Epithelial cell of esophagus (primary cell): ENCODE measurements around the gene EGFL7.

ENCODE experiments used
- DNase-seq: peaks from one replicate; pipeline ENCODE4 v3.0.0; 2010; ENCODE audit warnings: low read depth
- H3K4me3 ChIP-seq: 2 replicates; pipeline ENCODE4 v1.5.1; 2011; ENCODE audit warnings: mild to moderate bottlenecking, low read length, control low read depth
- TF ChIP-seq, protein P1 (sequence below): IDR thresholded peaks from 2 replicates; pipeline ENCODE4 v1.5.1; 2011; ENCODE audit warnings: low read depth, mild to moderate bottlenecking, low read length, control low read depth, inconsistent platforms; ENCODE audit not compliant: insufficient read depth; ENCODE audit errors: missing control alignments

EGFL7 gene

DNA sequence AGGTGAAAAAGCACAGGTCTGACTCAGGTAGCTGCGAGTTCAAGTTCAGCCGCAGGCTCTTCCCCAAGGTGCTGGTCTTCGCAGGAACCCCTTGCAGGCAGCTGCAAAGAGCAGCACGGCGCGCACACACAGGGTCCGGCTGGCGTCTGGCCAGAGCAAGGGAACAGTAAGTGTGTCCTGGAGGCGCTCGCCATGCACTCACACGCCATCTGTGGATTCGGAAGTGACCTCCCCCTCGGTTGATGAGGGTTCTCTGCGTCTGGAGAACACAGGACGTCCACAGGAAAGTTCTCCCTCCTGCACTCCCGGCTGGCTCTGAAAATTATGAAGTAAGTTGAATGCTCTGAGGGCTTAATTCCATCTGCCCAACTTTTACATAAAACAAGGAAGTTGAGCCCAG lies 14.0 kb upstream of the EGFL7 start:
- H3K4me3 ChIP-seq = no peak overlapping the region
- TF ChIP-seq, protein P1, sequence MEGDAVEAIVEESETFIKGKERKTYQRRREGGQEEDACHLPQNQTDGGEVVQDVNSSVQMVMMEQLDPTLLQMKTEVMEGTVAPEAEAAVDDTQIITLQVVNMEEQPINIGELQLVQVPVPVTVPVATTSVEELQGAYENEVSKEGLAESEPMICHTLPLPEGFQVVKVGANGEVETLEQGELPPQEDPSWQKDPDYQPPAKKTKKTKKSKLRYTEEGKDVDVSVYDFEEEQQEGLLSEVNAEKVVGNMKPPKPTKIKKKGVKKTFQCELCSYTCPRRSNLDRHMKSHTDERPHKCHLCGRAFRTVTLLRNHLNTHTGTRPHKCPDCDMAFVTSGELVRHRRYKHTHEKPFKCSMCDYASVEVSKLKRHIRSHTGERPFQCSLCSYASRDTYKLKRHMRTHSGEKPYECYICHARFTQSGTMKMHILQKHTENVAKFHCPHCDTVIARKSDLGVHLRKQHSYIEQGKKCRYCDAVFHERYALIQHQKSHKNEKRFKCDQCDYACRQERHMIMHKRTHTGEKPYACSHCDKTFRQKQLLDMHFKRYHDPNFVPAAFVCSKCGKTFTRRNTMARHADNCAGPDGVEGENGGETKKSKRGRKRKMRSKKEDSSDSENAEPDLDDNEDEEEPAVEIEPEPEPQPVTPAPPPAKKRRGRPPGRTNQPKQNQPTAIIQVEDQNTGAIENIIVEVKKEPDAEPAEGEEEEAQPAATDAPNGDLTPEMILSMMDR = no peak
- no peak for DNase-seq

DNA sequence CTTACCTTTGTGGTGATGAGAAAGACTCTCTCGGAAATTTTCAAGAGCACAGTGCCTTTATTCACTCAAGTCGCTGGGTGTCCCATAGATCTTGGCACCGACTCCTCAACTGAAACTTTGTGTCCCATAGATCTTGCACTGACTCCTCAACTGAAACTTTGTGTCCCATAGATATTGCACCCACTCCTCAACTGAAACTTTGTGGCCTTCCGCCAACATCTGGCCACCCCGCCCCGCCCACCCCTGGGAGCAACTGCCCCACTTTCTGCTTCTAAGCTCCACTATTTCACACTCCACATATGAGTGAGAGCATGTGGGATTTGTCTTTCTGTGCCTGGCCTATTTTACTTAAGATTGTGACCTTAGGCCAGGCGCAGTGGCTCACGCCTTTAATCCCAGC lies 12.7 kb upstream of the EGFL7 start:
- TF ChIP-seq, protein P1 = no peak
- DNase-seq = no peak
- H3K4me3 ChIP-seq = no peak overlapping the region

DNA sequence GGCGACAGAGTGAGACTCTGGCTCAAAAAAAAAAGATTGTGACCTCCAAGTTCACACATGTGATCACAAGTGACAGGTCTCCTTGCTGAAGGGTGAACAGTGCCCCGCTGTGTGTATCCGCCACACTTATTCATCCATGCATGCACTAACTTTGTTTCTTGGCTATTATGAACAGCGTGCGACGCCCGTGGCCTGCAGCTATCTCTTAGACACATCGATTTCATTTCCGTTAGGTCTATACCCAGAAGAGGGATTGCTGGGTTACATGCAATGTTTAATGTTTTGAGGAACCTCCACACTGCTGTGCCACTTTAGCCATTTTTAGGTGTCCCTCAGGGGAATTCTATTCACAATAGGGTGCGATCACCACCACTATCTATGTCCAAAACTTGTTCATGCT lies 12.1 kb upstream of the EGFL7 start:
- no peak for DNase-seq
- TF ChIP-seq, protein P1 = no peak
- no peak overlapping the region for H3K4me3 ChIP-seq

DNA sequence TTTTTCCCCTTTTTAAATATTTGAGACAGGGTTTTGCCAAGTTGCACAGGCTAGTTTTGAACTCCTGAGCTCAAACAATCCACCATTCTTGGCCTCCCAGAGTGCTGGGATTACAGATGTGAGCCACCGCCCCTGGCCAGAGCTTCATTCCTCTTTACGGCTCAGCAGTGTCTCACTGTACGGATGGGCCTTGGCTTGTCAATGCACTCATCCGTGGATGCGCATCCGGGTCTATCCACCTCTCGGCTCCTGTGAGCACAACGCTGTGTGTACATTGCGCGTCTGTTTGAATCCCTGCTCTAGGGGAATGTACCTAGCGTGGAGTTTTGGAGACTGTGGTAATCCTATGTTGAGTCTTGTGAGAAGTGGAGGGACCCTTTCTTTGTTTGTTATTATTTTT lies 10.9 kb upstream of the EGFL7 start:
- DNase-seq = peak; percentile 61

DNA sequence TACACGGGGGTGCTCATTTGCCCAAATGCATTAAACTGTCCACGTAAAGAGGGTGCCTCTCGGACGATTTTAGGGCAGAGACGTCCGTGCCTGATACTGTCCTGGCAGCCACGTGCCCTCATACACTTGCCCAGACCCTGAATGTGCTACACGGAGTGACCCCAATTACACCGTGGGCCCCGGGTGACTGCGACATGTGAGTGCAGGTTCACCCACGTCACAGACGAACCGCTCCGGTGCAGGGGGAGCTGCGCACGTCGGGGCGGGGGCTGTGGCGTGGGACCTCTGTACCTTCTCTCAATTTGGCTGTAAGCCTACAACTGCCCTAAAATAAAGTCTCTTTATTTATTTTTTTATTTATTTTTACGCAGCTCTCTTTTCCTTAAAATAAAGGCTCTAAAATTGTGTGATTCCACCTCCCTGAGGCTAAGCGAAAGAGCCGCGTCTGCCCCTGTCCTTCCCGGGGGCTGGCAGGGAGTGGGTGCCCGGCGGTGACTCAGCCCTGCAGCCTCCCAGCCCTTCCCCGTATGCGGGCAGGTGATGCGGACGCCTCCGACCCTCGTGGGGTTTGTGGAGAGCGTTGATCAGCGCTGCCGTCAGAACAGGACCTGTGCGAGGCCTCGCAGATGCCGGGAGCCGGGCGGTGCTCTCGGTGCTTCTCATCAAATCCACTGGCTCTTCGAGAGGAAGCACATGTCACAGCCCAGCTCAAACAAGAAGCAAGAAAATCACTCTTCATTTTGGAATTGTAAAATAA lies 9.2 kb upstream of the EGFL7 start:
- DNase-seq = no peak
- TF ChIP-seq, protein P1 = no peak
- no peak overlapping the region for H3K4me3 ChIP-seq

More for the DNA sequence above, 10.9 kb upstream of the EGFL7 start:
- TF ChIP-seq, protein P1 = no peak
- H3K4me3 ChIP-seq = no peak overlapping the region

DNA sequence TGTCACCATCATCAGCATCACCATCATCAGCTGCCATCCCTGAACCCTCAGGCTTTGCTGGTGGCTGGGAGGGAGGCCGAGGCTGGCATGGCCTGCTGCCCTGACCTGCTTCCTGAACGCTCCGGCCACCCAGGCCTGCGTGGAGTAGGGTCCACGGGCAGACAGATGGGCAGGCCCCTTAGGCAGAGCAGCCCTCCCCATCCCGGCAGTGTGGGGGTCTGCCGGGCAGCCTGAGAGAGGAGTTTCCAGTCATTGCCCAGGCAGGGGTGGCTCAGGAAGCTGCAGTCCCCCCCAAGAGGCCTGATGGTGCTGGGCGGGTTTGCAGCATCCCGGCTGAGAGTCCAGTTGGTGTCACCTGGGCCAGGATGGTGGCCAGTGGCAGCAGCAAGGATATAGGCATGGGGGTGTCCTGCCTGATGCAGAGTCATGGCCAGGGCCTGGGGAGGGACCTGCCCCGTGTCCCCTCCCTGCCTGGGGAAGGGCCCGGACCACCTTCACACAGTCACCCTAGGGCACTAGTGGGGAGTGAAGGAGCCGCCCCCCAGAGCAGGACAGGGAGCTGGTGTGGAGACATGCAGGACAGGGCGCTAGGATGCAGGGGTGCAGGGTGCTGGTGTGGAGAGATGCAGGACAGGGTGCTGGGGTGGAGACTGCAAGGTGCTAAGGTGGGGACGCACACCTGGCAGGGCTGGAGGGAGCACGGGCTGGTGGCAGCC lies 7.7 kb upstream of the EGFL7 start:
- DNase-seq = no peak
- H3K4me3 ChIP-seq = no peak overlapping the region

More for the DNA sequence above, 7.7 kb upstream of the EGFL7 start:
- TF ChIP-seq, protein P1 = no peak
